NCI-H146 treated with DMSO at 0.1 percent for 48 hours (cell line): ENCODE measurements around the gene ZSCAN32.

Source experiments
- DNase-seq: peaks from one replicate; lab custom pipeline; 2025; ENCODE audit not compliant: unreplicated experiment; lab: John Stamatoyannopoulos, UW

Gene ZSCAN32

DNA sequence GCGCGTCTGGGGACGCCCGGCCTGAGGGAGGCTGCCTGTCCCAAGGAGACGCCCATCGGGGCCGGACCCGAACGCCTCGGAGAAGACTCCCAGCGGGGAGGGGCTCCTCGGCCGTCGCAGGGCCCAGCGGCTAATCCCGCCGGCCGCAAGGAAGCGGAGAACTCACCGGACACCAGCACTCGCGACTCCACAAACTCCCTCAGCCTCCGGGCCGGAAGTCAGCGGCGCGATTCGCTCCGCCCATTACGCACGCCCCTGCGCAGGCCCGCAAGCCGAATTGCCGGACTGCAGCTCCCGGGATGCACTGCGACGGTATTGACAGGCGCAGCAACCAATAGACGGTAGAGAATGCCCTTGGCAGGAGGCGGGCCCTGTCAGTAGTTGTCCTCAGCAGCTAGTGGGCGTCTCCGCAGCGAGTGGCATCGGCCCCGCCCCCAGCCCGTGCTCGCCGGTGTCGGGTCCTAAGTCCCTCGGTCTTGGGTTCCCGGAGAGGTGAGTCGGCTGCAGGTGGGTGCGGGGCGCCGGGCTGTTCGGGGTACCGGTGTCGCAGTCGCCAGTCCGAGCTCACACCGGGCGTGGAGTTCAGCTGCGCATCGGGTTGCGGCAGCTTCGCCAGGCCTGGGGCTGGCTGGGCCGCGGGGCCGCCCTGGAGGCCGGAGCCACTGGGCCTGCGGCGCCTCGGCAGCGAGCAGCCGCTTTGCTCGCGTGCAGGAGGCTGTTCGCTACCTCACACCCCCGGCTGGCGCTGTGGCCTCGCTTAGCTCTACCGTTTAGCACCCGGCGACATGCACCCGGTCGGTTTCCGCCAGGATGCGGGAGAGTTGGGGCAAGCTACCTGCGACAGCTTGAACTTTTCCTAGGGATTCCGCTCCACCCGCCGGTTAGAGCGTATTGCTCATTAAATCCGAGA, at the start of gene ZSCAN32, which contains the start of gene ZNF174:
TSS of gene ZSCAN32 (minus strand) at position 226 of the 910 bp plus-strand sequence. CDS start 3,447 bp downstream, outside the sequence.
TSS of gene ZNF174 (plus strand) at position 437 of the 910 bp plus-strand sequence. CDS start 790 bp downstream, outside the sequence.
- DNase-seq = peak; percentile 99

DNA sequence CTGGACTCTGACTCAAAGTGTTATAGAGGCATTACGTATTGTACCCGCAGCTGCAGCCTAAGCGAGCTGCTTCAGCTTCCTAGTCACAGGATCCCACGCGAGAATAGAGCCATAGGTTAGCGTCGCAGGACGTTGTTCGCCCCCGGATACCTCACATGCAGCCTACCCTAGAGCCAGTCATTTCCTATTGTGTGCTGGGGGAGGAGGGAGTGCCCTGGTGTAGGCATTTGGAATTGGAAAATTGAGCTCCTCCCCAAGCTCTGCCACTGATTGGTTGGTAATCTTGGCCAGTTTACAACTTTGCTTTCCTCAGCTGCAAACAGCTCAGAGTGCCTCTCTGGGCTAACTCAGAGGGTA, 43.2 kb upstream of the ZSCAN32 start:
- DNase-seq = no peak

GRCh38 chr16:3443108-3444031, 42.6 kb upstream of the ZSCAN32 start, which contains the start of the genes NAA60 and ZNF597:
Gene NAA60 (plus strand): TSS chr16:3443680. CDS start chr16:3476228, 32,548 bp downstream.
Gene ZNF597 (minus strand): TSS chr16:3443504. CDS start chr16:3443153, 351 bp downstream.
- DNase-seq = peak; percentile 86

DNA sequence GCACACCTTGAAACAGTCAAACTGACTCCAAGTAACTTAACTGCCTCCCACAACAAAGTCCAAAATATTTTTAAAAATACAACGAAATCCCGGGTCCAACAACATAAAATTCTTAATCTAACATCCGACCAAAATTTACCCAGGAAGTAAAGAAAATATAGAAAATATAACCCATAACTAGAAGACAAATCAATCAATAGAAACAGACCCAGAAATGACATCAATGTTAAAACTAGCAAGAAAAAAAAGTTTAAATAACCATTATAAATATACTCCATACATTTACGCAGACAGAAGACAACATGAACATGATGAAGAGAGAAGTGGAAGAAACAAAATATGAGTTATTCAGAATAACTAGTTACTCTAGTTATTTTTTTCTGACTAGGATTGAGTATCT, 38.8 kb upstream of the ZSCAN32 start:
- DNase-seq = no peak

- no peak for DNase-seq
Measured at GRCh38 chr16:3434373-3434772, 33.6 kb upstream of the ZSCAN32 start.

GRCh38 chr16:3431779-3432219, 31.0 kb upstream of the ZSCAN32 start:
- no peak for DNase-seq

DNA sequence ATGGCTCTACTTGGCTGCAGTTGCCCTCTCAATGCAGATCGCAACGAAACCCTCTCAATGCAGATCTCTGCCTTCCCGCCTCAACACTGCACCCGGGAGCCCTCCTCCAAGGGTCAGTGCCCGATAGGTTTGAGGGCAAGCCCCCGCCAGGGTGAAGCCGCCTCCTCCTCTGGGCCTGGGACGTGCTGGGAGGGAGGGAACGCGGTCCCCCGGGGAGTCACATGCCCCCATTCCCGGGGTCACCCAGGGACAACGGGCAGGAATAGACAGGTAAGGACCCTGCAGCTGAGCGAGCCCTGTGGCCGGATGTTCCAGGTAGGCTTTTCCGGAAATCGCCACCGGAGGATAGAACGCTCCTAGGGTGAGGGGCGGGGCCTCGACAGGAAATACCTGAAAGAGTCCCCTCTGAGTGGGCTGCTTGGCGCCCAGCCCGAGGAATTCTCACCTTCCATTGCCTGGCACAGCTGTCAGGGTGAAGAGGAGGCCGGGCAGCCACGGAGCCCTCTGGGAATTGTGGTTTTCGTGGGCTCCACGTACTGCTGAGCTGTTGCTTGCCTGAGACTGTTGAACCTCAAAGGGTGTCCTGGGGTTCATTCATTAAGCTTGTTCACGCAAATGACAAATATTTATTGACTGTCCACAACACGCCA, 13.1 kb upstream of the ZSCAN32 start:
- DNase-seq = no peak

GRCh38 chr16:3408561-3409197, 7.9 kb upstream of the ZSCAN32 start:
- DNase-seq = no peak

DNA sequence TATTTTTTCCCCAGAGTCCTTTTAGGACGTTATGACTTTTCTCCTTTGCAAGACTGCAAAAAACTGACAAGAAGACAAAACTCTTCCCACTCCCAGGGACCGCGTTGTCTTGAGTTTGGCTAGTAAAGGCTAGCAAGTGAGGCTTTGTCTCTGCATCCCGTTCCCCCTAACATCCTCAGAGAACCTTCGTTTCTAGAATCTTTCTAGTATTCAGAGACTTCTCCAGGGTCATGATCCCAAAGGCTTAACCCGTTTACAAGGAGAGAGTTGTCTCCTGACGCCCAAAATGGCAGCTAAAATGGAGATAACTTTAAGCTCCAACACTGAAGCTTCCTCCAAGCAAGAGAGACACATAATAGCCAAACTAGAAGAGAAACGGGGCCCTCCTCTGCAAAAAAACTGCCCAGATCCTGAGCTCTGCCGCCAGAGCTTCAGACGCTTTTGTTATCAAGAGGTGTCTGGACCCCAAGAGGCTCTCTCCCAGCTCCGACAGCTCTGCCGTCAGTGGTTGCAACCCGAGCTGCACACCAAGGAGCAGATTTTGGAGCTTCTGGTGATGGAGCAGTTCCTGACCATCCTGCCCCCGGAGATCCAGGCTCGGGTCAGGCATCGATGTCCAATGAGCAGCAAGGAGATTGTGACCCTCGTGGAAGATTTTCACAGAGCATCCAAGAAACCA, 1.1 kb upstream of the ZSCAN32 start:
- DNase-seq = no peak

DNA sequence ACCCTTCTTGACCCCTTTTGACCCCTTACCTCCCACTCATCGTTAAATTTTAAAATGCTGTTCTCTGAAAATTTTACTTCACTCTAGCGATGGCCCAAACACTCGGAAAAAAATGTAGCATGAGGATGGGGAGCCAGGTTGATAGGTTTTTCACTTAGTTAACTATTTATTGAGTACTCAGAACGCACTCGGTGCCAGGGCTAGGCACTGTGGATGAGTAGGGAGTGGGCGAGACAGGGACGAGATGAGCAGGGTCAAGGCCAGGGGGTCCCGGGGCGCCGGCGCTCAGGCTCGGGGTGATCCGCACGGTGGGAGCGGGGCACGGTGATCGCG, 392 bp downstream of the ZSCAN32 start:
- DNase-seq = no peak

GRCh38 chr16:3389663-3390338, 11.0 kb downstream of the ZSCAN32 start:
- no peak for DNase-seq

DNA sequence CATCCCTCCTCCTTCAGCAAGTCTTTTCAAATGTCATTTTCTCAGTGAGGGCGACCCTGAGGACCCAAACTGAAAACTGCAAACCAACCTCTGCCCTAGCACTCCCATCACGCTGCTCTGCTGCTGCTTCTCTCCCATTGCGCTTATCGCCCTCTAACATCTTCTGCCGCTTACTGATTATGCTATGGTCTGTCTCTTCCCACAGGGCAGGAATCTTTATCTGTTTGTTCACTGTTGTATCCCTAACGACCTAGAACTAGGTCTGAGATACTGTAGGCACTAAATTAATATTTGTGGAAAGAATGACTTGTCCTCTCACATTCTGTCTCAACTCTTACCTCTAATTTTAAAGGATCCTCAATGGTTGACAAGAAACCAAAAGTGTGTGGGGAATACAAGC, 12.5 kb downstream of the ZSCAN32 start:
- no peak for DNase-seq

- DNase-seq = no peak
Measured at GRCh38 chr16:3383045-3383448, 17.8 kb downstream of the ZSCAN32 start.

DNA sequence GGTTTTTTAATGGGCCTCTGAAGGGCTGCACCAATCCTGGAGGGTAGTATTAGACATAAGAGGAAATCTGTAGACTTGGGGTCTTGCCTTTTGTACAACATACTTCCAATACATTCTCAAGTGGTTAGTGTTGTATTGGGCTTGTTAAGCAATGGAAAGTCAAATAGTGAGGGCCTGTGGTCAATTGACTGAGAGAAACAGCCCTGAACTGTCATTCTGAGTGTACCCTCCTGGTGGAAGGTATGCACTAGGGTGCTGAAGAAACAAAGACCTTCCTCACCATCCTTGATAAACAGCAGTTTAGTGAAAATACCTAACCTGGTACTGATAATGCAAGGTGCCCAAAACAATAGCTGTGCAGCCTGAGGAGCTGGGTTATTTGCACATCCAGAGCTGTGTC, 22.9 kb downstream of the ZSCAN32 start:
- no peak for DNase-seq

DNA sequence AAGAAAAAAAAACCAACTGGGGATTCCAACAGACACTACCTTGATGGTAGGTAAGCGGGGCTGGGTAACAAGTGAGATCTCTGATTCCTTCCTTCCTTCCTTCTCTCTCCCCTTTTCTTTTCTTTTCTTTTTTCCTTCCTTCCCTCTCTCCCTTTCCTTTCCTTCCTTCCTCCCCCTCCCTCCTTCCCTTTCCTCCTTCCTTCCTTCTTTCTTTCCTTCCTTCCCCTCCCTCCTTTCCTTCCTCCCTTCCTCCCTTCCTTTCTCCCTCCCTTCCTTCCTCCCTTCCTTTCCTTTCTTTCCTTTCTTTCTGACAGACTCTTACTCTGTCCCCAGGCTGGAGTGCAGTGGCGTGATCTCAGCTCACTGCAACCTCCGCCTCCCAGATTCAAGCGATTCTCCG, 25.1 kb downstream of the ZSCAN32 start:
- DNase-seq = no peak

DNA sequence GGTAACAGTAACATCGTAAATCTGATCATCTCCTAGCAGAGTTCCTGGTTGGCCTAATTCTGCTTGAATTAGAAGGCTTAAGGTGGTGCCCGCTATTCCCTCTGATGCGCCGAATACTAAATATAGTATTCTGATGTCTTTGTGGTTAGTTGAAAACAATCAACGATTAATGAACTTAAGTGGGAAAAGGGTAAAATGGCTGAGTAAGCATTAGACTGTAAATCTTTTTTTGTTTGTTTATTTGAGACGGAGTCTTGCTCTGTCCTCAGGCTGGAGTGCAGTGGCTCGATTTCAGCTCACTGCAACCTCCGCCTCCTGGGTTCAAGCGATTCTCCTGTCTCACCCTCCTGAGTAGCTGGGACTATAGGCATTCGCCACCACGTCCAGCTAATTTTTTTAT, 31.7 kb downstream of the ZSCAN32 start:
- DNase-seq = no peak

DNA sequence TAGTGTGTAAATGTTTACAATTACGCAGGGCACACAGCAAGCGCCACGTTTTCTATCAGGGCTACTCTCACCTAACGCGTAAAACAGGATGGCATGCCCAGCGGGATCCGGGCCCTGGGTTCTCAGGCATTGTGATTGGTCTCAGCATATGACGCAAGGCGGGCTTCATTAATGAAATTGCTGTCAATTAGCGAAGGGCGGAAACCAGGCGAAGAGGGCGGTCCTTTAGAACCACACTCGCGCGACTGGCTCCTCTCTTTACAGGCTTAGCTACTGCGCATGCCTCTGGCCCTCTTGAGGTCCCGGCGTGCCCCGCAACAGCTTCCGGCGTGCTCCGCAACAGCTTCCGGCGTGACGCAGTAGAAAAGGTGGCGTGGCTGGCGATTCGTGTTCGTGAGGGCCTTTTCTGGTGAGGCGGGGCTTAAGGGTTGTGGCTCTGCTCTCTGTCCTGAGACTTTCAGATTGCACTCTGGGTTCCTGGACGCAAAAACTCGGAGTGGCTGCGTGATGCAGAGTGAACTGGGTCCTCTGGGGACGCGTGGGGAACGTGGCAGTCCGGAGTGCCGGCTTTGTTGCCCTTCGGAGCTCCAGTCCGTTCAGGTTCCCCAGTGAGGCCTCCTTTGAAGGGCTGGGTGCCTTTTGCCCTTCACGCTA, 35.9 kb downstream of the ZSCAN32 start:
- DNase-seq = peak; percentile 87

GRCh38 chr16:3363793-3364192, 37.0 kb downstream of the ZSCAN32 start:
- no peak for DNase-seq

DNA sequence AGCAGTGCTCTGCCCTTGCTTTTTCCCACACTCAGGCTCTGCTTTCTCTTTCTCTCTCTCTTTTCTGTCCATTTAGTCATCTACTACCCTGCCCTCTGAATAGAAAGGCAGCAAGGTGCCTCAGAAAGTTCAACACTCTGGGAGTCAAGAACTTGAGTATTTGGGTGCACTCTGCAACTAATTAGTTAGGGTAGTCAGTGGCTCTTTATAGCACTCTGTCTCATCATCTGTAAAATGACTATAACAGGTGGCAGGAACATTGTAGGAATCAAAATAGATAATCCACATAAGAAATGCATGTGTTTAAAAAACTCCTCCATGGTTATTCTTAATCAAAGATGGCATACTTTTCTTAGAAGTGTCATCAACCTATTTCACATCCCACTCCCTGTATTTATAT, 37.9 kb downstream of the ZSCAN32 start:
- no peak for DNase-seq
